Measurements from ENCODE around the gene PEG3. TPM values are rescaled to one million over a fixed set of nuclear protein-coding genes. Genes with fewer than 3 reads are reported as not detected.

The PEG3 gene
- total and polyA plus RNA-seq, 2 experiments from 2014 or later = not detected

DNA sequence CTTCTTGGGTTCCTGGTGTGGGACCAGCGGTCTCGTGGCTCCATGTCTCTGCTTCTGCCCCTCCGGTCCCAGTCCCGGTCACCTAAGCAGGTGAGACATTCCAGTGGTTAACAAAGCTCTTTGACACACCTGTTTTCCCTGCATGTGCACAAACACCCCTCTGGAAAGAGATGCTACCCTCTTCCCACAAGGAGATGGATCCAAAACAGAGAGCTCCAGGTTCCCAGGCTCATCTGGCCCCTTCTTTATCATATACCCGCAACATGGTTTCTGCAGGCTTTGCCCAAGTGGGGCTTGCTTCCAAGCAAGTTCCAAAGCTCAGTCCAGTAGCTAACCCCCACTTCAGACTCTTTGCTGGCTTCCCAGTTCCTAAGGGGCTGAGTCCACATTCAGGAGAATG is 17.8 kb downstream of the PEG3 start:
- Histone ChIP-seq H3K36me3 (replicated peaks; ENCODE audit: insufficient read depth, low read depth) (no peaks in the 10 kb centered on the region), H3K4me2 (no peak overlapping the region), H3K27me3 (no peaks in the 10 kb centered on the region), H3K9me3 (ENCODE audit: low read depth) (no peaks in the 10 kb centered on the region), H4K20me1 (ENCODE audit: insufficient read depth, poor library complexity, severe bottlenecking) (no peaks in the 10 kb centered on the region), H3K9me2 (replicated peaks; ENCODE audit: insufficient read depth) (no peaks in the 10 kb centered on the region), H3K79me2 (no peaks in the 10 kb centered on the region), H2AFZ (no peak overlapping the region), H3K4me3 (no peak overlapping the region), H3K4me1 (ENCODE audit: insufficient read depth) (no peaks in the 10 kb centered on the region), H3K27ac (no peak overlapping the region)
- DNase-seq (ENCODE audit: low spot score) = no peak
- 82% methylated on average over 5 of the region's 5 CpGs for WGBS (ENCODE audit: low lambda C conversion rate, missing lambda C conversion rate)
- no peak for TF ChIP-seq EZH2 (IDR thresholded peaks at IDR 0.05; ENCODE audit: borderline replicate concordance)
- TF ChIP-seq, protein P1, sequence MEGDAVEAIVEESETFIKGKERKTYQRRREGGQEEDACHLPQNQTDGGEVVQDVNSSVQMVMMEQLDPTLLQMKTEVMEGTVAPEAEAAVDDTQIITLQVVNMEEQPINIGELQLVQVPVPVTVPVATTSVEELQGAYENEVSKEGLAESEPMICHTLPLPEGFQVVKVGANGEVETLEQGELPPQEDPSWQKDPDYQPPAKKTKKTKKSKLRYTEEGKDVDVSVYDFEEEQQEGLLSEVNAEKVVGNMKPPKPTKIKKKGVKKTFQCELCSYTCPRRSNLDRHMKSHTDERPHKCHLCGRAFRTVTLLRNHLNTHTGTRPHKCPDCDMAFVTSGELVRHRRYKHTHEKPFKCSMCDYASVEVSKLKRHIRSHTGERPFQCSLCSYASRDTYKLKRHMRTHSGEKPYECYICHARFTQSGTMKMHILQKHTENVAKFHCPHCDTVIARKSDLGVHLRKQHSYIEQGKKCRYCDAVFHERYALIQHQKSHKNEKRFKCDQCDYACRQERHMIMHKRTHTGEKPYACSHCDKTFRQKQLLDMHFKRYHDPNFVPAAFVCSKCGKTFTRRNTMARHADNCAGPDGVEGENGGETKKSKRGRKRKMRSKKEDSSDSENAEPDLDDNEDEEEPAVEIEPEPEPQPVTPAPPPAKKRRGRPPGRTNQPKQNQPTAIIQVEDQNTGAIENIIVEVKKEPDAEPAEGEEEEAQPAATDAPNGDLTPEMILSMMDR (IDR thresholded peaks at IDR 0.05; ENCODE audit: poor library complexity) = no peak
- TF ChIP-seq EZH2phosphoT487 (IDR thresholded peaks at IDR 0.05; ENCODE audit: low read depth, severe bottlenecking, unreplicated experiment) = no peak

DNA sequence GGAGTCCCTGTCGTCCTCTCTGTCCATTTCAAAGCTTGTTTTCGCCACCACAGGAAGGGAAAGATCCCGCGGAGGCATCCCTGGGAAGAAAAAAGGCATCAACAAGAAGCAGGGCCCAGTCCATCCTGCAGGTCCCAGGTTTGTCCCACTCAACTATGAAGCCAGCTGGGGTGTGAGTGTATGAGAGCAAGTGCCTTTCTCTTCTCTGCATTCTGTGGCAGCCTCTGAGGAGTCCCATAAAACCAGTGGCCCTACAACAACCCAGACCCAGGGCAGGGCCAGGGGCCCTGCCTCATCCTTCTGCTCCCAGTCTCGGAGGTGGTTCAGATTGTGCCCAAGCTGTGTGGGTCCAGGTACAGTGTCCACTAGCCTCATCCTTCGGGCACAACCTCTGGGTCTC is 18.9 kb downstream of the PEG3 start:
- no peak for DNase-seq (ENCODE audit: low spot score)
- WGBS (ENCODE audit: low lambda C conversion rate, missing lambda C conversion rate) = 48% methylated on average over 6 of the region's 6 CpGs
- TF ChIP-seq, protein P1 (IDR thresholded peaks at IDR 0.05; ENCODE audit: poor library complexity) = no peak
- TF ChIP-seq EZH2 (IDR thresholded peaks at IDR 0.05; ENCODE audit: borderline replicate concordance) (no peak), EZH2phosphoT487 (IDR thresholded peaks at IDR 0.05; ENCODE audit: low read depth, severe bottlenecking, unreplicated experiment) (no peak)
- H3K9me2 ChIP-seq (replicated peaks; ENCODE audit: insufficient read depth) = no peaks in the 10 kb centered on the region
- H3K4me2 ChIP-seq = no peak overlapping the region
- no peaks in the 10 kb centered on the region for H3K36me3 ChIP-seq (replicated peaks; ENCODE audit: insufficient read depth, low read depth)
- no peak overlapping the region for H3K4me3 ChIP-seq
- H3K9me3 ChIP-seq (ENCODE audit: low read depth) = no peaks in the 10 kb centered on the region
- H3K27me3 ChIP-seq = no peaks in the 10 kb centered on the region
- no peaks in the 10 kb centered on the region for H3K79me2 ChIP-seq
- no peaks in the 10 kb centered on the region for H3K4me1 ChIP-seq (ENCODE audit: insufficient read depth)
- no peaks in the 10 kb centered on the region for H4K20me1 ChIP-seq (ENCODE audit: insufficient read depth, poor library complexity, severe bottlenecking)
- H2AFZ ChIP-seq = no peak overlapping the region
- H3K27ac ChIP-seq = no peak overlapping the region

DNA sequence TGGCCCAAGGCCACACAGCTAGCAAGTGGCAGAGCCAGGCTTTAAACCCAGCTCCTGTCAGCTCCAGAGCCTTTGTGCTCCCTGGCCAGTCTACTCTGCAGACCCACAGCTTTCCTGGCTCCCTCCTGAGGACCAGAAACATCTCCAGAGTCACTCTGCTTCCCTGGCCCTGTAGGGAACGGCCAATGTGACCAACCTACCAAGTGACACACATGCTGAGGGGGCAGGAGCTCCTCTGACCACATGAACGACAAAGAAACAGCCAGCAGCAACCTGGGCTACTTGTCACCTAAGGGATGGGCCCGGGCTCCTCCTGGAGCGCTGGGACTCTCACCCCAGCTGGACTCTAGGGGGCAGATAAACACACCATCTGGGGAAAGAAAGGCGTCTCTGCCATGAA is 19.3 kb downstream of the PEG3 start:
- no peaks in the 10 kb centered on the region for H3K36me3 ChIP-seq (replicated peaks; ENCODE audit: insufficient read depth, low read depth)
- no peaks in the 10 kb centered on the region for H3K9me3 ChIP-seq (ENCODE audit: low read depth)
- H3K27ac ChIP-seq = no peak overlapping the region
- no peak overlapping the region for H2AFZ ChIP-seq
- no peaks in the 10 kb centered on the region for H3K9me2 ChIP-seq (replicated peaks; ENCODE audit: insufficient read depth)
- H3K4me3 ChIP-seq = no peak overlapping the region
- H3K27me3 ChIP-seq = no peaks in the 10 kb centered on the region
- no peaks in the 10 kb centered on the region for H3K4me1 ChIP-seq (ENCODE audit: insufficient read depth)
- TF ChIP-seq EZH2 (IDR thresholded peaks at IDR 0.05; ENCODE audit: borderline replicate concordance) (no peak), EZH2phosphoT487 (IDR thresholded peaks at IDR 0.05; ENCODE audit: low read depth, severe bottlenecking, unreplicated experiment) (no peak)
- TF ChIP-seq, protein P1 (IDR thresholded peaks at IDR 0.05; ENCODE audit: poor library complexity) = no peak
- H3K4me2 ChIP-seq = no peak overlapping the region
- no peak for DNase-seq (ENCODE audit: low spot score)
- WGBS (ENCODE audit: low lambda C conversion rate, missing lambda C conversion rate) = 44% methylated on average over 5 of the region's 5 CpGs
- no peaks in the 10 kb centered on the region for H4K20me1 ChIP-seq (ENCODE audit: insufficient read depth, poor library complexity, severe bottlenecking)
- no peaks in the 10 kb centered on the region for H3K79me2 ChIP-seq

DNA sequence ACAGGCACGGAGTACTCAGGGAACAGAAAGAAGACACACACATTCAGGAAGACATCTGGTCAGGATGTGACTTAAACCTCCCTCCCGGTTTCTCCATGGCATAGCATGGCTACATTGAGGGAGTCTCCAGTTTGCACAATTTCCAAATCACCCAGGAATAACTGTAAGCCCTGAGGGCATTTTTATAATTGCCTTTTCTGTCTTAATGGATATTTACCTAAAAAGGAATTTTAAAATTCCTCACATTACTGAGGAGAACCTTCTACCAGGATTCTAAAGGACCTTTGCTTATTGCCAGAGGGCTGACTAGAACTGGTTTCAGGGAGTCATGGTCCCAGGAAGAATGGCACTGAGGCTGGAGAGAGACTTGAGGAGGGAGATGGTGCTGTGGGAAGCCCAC is 21.4 kb downstream of the PEG3 start:
- no peak overlapping the region for H2AFZ ChIP-seq
- TF ChIP-seq, protein P1 (IDR thresholded peaks at IDR 0.05; ENCODE audit: poor library complexity) = no peak
- no peak for TF ChIP-seq EZH2 (IDR thresholded peaks at IDR 0.05; ENCODE audit: borderline replicate concordance)
- TF ChIP-seq EZH2phosphoT487 (IDR thresholded peaks at IDR 0.05; ENCODE audit: low read depth, severe bottlenecking, unreplicated experiment) = no peak
- no peaks in the 10 kb centered on the region for H3K79me2 ChIP-seq
- H3K4me2 ChIP-seq = no peak overlapping the region
- H3K36me3 ChIP-seq (replicated peaks; ENCODE audit: insufficient read depth, low read depth) = no peaks in the 10 kb centered on the region
- H3K9me3 ChIP-seq (ENCODE audit: low read depth) = no peaks in the 10 kb centered on the region
- H3K27me3 ChIP-seq = no peaks in the 10 kb centered on the region
- no peak overlapping the region for H3K4me3 ChIP-seq
- WGBS (ENCODE audit: low lambda C conversion rate, missing lambda C conversion rate) = 45% methylated on average over 2 of the region's 2 CpGs
- DNase-seq (ENCODE audit: low spot score) = no peak
- H3K4me1 ChIP-seq (ENCODE audit: insufficient read depth) = no peaks in the 10 kb centered on the region
- H3K27ac ChIP-seq = no peak overlapping the region
- no peaks in the 10 kb centered on the region for H4K20me1 ChIP-seq (ENCODE audit: insufficient read depth, poor library complexity, severe bottlenecking)
- H3K9me2 ChIP-seq (replicated peaks; ENCODE audit: insufficient read depth) = no peaks in the 10 kb centered on the region
